Measurements from ENCODE around the gene BLCAP.
"Not testable (repeated sequence)": the region's sequence is repeated elsewhere in the genome, so short reads cannot be mapped to it uniquely, and the experiment has no call there.

BLCAP gene

DNA sequence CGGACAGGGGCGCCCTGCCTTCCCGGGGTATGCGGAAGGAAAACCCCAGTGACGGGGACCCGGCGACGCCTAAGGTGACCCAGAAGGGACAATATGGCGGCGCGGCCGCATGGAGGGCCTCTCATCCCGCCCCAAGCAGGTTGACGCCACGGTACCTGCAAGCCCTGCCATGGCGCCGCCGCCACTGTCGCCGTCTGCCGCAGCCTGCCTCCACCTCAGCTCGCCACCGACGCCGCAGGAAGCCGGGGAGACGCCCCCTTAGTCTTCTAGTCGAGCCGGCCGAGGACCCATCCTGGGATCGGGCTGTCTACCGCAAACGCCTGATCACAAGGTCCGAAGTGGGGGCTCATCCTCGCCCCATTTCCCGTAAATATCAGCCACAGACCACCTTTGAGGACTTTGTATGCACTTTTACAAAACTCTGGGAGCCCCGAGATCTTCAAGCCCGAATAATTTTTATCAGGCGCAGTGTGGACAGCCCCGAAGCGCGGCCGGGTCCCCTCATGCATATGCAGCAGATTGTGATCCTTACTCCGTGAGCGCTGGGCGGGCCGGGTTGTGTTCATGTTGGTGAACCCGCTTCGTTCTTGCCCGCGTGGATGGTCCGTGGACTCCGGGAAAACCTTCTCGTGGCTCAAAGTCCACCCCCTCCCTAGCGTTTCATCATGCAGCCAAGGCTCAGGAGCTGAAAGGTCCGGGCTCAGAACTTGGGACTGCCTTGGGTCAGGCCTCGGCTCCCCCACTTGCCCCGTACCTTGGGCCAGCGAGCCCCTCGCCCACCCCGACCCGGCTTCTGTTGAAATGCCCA, at the start of gene BLCAP:
TSS of gene BLCAP (minus strand) at position 239 of the 808 bp plus-strand sequence. CDS start 8,702 bp downstream, outside the sequence.
- DNase-seq, result peak; percentile 88 to 95

DNA sequence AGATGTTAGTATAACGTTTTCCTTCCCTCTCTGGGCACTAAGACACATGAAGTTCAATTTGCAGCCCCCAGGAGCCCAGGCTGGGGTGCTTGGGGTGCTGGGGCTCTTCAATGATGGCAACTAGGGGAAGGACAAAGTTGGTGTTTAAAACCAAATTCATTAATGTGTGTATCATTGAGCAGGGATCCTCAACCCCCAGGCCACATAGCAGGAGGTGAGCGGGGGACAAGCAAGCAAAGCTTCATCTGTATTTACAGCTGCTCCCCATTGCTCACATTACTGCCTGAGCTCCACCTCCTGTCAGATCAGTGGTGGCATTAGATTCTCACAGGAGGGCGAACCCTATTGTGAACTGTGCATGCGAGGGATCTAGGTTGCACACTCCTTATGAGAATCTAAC, 49.8 kb upstream of the BLCAP start:
- DNase-seq, result not testable (repeated sequence)

GRCh38 chr20:37576911-37577310, 49.2 kb upstream of the BLCAP start:
- DNase-seq, result no peak

DNA sequence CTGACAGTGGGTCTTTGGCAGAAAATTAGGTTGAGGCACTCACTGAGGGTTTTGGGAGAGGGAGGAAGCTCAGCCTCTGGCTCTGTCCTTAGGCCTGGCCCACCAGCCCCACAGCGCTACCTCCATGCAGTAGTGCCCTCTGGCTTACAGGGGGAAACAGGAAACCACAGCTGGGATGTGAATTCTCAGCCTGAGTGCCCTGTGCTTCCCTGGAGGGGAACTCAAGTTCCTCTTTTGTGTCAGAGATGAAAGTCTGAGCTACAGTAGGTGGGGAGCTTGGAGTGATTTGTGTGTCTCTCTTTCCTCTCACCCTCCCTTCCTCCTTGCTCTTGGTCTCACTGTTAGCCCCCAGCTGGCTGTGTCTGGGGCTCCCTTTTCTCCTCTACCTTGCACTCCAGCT, 48.2 kb upstream of the BLCAP start:
- no peak for DNase-seq

GRCh38 chr20:37574199-37574890, 46.7 kb upstream of the BLCAP start:
- no peak for DNase-seq

- DNase-seq, result no peak
Observed at GRCh38 chr20:37573626-37574198, 46.0 kb upstream of the BLCAP start.

DNA sequence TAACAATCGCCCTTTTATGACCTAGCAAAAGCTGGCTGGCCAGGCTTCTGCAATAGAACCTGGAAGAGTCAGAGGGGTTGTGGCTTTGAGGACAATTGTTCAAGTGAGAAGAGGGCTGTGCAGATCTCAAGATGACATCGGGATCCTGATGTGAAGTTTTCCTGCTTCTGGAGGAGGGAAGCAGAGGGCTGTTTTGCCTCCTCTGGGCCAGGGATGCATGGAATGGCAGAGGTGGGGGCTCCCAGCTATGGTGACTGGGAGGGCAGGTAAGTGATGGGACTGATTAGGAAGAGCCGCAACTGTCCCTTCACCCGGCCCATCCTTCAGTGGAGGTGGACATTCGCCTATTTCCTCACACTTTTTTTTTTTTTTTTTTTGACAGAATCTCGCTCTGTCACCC, 43.4 kb upstream of the BLCAP start:
- DNase-seq, result no peak

DNA sequence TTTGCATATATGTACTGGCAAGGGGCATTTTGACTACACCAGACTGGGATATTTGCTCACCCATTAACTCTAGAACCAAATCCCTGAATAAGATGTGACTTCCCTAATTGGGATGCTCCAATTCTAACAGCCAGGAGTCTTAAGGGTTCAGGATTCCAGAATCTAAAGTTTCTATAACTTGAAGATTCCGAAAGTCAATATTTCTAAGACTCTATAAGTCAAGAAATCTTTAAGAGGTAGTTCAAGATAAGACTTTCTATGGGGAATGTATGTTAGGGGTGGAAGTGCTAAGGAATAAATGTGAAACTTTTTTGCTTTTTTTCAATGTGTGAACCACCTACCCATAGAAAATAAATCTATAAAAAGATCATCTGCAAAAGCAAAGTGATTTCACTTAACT, 42.7 kb upstream of the BLCAP start:
- no peak for DNase-seq

DNA sequence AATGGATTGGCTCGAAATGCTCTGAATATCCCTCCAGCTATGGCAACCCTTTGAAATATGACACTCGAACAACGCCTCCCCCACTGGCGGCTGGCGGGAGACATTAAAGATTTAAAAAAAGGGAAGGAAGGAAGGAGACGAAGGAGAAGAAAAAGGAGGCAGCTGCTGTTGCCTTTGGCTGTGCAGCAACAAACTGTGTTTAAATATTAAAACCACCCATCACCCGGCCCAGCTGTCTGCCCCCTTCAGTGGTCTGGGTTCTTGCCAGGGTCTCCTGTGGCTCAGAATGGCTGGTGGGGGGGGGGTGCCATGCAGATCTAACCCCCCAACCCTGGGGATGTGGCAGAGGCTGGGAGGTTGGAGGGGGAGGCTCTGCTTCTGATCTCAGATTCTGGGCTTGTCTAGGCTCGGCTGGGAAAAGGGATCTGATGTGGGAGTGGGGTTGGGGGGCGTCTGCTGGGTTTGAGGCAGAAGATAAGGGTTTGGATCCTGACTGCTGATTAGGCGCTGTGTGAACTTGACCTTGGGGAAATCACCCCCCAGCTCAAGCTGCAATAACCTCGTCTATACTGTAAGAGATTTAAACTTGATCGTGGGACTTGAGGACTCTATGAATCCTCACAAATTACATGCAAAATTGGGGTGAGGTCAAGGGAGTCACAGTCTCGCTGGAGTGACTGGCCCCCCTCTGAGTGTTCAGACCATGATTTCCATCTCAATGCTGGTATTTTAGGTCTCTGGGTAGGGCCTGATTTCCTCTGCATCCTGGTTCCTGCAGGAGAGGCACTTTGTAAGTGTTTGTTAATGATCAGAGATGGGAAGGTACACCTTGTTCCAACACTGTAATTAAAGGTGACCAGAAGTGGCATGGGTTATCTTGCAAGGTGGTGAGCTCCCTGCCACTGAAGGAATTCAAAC, 40.3 kb upstream of the BLCAP start:
- DNase-seq, result peak; percentile 17 to 31

GRCh38 chr20:37567331-37567665, 39.6 kb upstream of the BLCAP start:
- DNase-seq, result no peak

DNA sequence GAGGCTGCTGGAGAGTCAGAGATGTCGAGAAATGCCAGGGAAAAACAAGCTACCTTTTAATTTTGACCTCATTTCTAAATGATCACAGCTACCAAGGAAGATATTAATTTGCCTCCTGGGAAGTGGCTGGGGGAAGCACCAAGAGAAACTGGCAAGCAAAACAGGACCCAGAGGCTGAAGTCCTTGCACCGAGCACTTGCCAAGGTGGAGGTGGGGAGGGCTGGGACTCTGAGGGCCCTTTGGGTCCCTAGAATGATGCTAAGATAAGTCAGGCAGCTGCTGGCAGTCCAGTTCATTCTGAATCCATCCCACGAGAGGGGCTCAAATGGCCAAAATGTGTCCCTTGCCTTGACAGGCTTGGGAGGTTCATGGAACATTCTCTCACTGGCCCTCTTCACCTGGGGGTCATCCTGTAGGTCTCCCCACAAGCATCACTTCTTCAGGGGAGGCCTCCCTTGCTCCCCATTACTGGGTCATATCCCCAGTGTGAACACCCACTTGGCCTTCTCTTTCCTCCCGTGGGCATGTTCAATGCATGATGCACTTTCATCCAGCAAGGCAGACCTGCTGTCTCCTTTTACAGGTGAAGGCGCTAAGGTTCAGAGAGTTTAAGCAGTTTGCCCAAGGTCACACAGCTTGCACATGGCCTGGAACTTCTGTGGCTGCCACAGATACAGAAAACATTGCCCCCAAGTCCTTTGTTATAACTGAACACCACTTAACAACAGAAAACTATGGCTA, 39.1 kb upstream of the BLCAP start:
- DNase-seq, result no peak

DNA sequence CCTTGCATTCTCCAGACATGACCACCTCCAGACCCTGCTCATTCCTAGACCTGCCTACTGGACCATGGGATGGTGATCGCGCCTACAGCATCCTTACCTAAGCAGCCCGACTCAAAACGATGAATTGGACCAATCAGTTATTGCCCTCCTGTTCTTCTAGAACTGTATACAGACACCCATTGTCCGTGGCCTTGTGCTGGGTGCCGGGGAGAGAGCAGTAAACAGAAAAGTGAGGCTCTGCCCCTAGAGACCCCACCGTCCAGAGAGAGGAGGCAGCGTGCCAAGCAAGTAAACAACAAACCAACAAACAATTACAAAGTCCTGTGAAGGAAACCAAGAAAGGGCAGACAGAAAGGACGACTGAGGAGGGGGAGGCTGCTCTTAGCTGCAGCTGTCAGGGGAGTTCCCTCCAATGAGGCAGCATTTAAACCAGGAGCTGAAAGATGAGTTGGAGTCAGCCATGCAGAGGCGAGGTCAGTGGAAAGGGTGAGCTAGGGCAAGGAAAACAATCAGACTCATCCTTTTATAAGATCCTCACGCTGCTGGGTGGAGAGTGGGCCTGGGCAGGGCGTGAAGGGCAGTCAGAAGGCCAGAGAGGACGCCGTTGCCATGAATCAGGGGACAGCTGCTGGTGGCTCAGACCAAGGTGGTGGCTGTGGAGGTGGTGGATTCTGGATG, 37.6 kb upstream of the BLCAP start:
- DNase-seq, result no peak

GRCh38 chr20:37564388-37565133, 36.9 kb upstream of the BLCAP start:
- DNase-seq, result peak; percentile 59 to 83

GRCh38 chr20:37564016-37564387, 36.3 kb upstream of the BLCAP start:
- DNase-seq, result no peak

- no peak for DNase-seq
Observed at GRCh38 chr20:37562695-37563480, 35.2 kb upstream of the BLCAP start.

- no peak for DNase-seq
Observed at GRCh38 chr20:37560629-37561028, 33.0 kb upstream of the BLCAP start.

- no peak for DNase-seq
Observed at GRCh38 chr20:37559312-37560027, 31.8 kb upstream of the BLCAP start.

- DNase-seq, result no peak
Observed at GRCh38 chr20:37558779-37559178, 31.1 kb upstream of the BLCAP start.

DNA sequence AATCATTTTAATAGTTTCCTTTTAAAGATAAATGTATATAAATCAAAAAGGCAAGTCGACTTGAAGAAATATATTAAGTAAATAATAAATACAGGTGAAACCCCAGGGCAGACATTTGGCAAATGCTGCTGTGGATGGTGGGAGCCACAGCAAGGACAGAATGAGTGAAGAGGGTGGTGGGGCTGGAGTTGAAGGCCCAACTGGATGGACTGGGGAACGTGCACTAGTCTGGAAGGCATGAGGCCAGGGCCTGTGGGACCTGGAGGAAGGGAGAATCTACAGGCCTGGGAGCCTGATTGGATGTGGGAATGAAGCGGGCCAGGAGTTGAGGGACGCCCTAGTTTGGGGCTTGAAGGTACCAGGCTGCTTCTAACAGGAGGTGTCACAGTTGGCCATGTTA, 30.6 kb upstream of the BLCAP start:
- DNase-seq, result no peak
